ENCODE data around the gene SIRT3. TPM values are rescaled to one million over a fixed set of nuclear protein-coding genes. Genes with fewer than 3 reads are reported as not detected.

SIRT3 gene
- total RNA-seq, 2 donors from 2014 or later = 22.1 to 22.6 TPM

DNA sequence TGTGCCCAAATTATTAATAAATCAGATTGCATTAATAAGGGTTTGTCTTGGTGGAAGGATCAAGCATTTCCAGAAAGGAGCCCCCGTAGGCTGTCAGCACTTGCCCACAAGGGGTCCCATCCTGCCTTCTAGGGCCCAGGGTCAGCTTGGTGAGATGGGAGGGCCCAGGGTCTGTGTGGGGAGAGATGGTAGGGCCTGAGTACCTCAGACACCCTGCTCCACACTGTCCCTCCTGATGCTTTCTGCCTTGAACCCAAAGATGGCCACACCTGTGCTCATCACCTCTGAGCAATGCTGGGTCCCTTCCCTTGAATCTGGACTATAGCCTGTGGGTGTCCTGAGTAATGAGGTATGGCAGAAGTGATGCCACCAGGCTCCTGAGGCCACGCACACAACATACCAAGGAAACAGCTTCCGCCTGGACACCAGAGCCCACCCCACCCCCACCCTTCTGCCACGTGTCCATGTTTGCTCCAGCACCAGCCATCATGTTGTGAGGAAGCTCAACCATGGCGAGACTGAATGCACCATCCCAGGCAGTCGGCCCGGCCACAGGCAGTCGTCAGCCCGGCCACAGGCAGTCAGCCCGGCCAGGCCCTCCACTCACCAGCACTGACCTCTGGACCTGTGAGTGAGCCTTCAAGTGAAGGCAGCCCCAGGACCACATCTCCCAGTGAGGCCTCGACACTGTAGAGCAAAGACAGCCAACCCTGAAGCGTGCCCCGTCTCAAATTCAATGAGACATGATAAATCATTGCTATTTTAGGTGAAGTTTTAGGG, 35.7 kb downstream of the SIRT3 start:
- intact Hi-C loops (cut with DNase I) = no loop called here
- Histone ChIP-seq H3K4me3 (no peak overlapping the region), H3K27ac (no peak overlapping the region), H3K9me3 (no peaks in the 10 kb centered on the region), H3K4me1 (peaks cover 19% of the 10 kb centered on the region), H3K36me3 (replicated peaks in 1 of 2; ENCODE audit: insufficient read depth in 1 of 2, low read depth in 2 of 2) (peaks cover 0 to 6% of the 10 kb centered on the region in 2 donors), H3K27me3 (no peaks in the 10 kb centered on the region)
- peak in 1 of 4 donors; percentile 11 for DNase-seq
- TF ChIP-seq, protein P1, sequence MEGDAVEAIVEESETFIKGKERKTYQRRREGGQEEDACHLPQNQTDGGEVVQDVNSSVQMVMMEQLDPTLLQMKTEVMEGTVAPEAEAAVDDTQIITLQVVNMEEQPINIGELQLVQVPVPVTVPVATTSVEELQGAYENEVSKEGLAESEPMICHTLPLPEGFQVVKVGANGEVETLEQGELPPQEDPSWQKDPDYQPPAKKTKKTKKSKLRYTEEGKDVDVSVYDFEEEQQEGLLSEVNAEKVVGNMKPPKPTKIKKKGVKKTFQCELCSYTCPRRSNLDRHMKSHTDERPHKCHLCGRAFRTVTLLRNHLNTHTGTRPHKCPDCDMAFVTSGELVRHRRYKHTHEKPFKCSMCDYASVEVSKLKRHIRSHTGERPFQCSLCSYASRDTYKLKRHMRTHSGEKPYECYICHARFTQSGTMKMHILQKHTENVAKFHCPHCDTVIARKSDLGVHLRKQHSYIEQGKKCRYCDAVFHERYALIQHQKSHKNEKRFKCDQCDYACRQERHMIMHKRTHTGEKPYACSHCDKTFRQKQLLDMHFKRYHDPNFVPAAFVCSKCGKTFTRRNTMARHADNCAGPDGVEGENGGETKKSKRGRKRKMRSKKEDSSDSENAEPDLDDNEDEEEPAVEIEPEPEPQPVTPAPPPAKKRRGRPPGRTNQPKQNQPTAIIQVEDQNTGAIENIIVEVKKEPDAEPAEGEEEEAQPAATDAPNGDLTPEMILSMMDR (IDR thresholded peaks at IDR 0.05) = no peak
- no peak for TF ChIP-seq POLR2A (IDR thresholded peaks at IDR 0.05)
- no peak for ATAC-seq
- 89 to 97% methylated on average over 3 to 10 of the region's 13 CpGs for WGBS, 2 donors

DNA sequence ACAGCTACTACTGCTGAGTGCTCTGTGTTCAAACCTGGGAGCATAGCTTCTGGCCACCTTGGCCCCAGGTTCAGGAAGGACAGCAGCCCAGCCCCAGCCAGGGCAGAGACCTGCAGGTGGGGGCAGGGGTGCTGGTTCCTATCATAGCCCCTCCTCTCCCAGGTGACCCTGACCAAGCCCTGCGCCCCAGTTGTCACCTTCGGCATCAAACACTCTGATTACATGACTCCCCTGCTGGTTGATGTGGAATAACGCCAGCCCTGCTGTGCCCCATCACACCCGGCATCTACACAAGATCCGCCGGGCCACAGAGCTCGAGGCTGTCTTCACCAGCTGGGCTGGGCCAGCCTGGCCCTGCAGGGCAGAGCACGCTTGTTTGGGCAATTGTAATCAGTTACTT, 36.4 kb downstream of the SIRT3 start:
- H3K4me1 ChIP-seq = peaks cover 12% of the 10 kb centered on the region
- 61 to 64% methylated on average over 8 of the region's 8 CpGs for WGBS, 2 donors
- H3K27ac ChIP-seq = no peak overlapping the region
- peak; percentile 10 for ATAC-seq
- no peak overlapping the region for H3K4me3 ChIP-seq
- H3K36me3 ChIP-seq (replicated peaks in 1 of 2; ENCODE audit: insufficient read depth in 1 of 2, low read depth in 2 of 2) = peaks cover 0 to 6% of the 10 kb centered on the region in 2 donors
- no peak for TF ChIP-seq POLR2A (IDR thresholded peaks at IDR 0.05)
- TF ChIP-seq, protein P1 (IDR thresholded peaks at IDR 0.05) = no peak
- no peaks in the 10 kb centered on the region for H3K9me3 ChIP-seq
- peak in 1 of 4 donors; percentile 12 for DNase-seq
- H3K27me3 ChIP-seq = no peaks in the 10 kb centered on the region
- intact Hi-C loops (cut with DNase I) = no loop called here

DNA sequence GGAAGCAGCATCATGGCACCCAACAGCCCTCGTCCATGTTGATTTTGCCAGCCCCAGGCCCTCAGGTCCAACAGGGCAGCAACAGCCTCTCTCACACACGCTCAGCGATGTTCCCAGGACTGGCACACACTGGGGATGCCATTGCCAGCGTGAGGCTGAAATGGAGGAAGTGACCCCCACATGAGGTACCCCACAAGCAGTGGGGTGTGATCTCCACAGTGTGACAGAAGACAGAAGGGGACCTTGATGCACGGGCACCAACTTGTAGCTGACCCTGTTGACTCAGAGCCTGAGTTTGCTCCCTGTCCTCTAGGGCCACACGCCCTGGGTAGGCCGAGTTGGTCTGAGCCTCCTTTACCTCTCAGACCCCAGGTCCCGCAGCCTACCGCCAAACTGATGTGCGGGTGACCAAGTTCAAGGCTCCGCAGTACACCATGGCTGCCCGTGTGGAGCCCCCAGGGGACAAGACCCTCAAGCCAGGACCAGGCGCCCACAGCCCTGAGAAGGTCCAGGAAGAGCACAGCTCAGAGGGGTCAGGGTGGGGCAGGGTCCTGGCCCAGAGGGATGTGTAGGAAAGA, 37.0 kb downstream of the SIRT3 start:
- Histone ChIP-seq H3K4me3 (no peak overlapping the region), H3K4me1 (peaks cover 5% of the 10 kb centered on the region), H3K27me3 (no peaks in the 10 kb centered on the region), H3K36me3 (replicated peaks in 1 of 2; ENCODE audit: insufficient read depth in 1 of 2, low read depth in 2 of 2) (peaks cover 0 to 3% of the 10 kb centered on the region in 2 donors), H3K27ac (no peak overlapping the region), H3K9me3 (no peaks in the 10 kb centered on the region)
- 85 to 86% methylated on average over 8 to 13 of the region's 13 CpGs for WGBS, 2 donors
- DNase-seq (peak in 1 of 4 donors; percentile 10), ATAC-seq (no peak)
- intact Hi-C loops (cut with DNase I) = no loop called here
- TF ChIP-seq POLR2A (IDR thresholded peaks at IDR 0.05) = no peak
- TF ChIP-seq, protein P1 (IDR thresholded peaks at IDR 0.05) = no peak

DNA sequence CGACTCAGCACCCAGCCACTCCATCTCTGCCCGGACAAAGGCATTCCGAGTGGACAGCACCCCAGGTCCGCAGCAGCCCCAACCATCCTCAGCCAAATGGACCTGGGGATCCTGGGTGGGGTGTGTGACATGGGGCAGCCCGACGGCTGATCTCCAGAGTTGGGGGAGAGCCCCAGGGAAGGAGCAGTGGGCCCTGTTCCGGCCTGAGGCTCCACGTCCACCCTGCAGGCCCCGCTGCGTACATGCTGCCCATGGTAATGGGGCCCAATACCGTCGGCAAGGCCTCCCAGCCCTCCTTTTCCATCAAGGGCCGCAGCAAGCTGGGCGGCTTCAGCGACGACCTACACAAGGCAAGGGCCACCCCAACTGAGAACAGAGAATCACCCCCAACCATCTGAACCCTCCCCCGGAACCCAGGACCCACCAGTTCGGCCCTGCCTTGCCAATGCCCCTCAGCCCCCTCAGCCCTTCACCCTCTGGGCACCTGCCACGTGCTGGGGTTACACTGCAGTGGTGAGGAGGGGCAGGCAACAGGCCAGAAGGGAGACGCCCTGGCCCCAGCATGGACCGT, 37.8 kb downstream of the SIRT3 start:
- no peaks in the 10 kb centered on the region for H3K9me3 ChIP-seq
- WGBS, 2 donors = 82 to 85% methylated on average over 15 to 21 of the region's 21 CpGs
- no peaks in the 10 kb centered on the region for H3K36me3 ChIP-seq (replicated peaks in 1 of 2; ENCODE audit: insufficient read depth in 1 of 2, low read depth in 2 of 2)
- H3K4me1 ChIP-seq = no peaks in the 10 kb centered on the region
- H3K27ac ChIP-seq = no peak overlapping the region
- ATAC-seq = no peak
- H3K27me3 ChIP-seq = no peaks in the 10 kb centered on the region
- TF ChIP-seq, protein P1 (IDR thresholded peaks at IDR 0.05) = no peak
- TF ChIP-seq POLR2A (IDR thresholded peaks at IDR 0.05) = no peak
- intact Hi-C loops (cut with DNase I) = no loop called here
- no peak overlapping the region for H3K4me3 ChIP-seq
- peak in 1 of 4 donors; percentile 10 for DNase-seq

All from body of pancreas (tissue), 4 donors.